HepG2 (cell line): ENCODE results near the gene FTL. TPM values are rescaled to one million over a fixed set of nuclear protein-coding genes. Genes with fewer than 3 reads are reported as not detected.
A peak's percentile ranks its signal among the peaks of the same experiment; 100 is the strongest.

Experiments used
- CCAR2 ChIP-seq: fragments of 200-400 bp; formaldehyde crosslinking; optimal IDR thresholded peaks from 2 replicates; pipeline ENCODE3; 2018; ENCODE audit warnings: low read depth, mild to moderate bottlenecking, low read length, moderate library complexity
- HMG20A ChIP-seq: IDR thresholded peaks from 2 replicates; pipeline ENCODE4 v1.6.1; 2016; ENCODE audit warnings: borderline replicate concordance
- HNF4A ChIP-seq: sonication (generic); formaldehyde crosslinking; IDR thresholded peaks from 2 replicates; pipeline ENCODE4 v1.4.0; 2020; ENCODE audit warnings: missing genetic modification reagents
- HNRNPK ChIP-seq: fragments of 200-400 bp; formaldehyde crosslinking; IDR thresholded peaks from 2 replicates; pipeline ENCODE4 v1.6.1; 2018; ENCODE audit warnings: low read length, low read depth, moderate library complexity, mild to moderate bottlenecking; ENCODE audit not compliant: poor library complexity, severe bottlenecking
- MIER3 ChIP-seq: IDR thresholded peaks from 2 replicates; pipeline ENCODE4 v1.6.1; 2016; ENCODE audit warnings: missing compliant biosample characterization, borderline replicate concordance
- NCOA5 ChIP-seq: sonication (generic); formaldehyde crosslinking; IDR thresholded peaks from 2 replicates; pipeline ENCODE4 v1.4.0; 2020; ENCODE audit warnings: missing genetic modification reagents
- NFKBIZ ChIP-seq: IDR thresholded peaks from 2 replicates; pipeline ENCODE4 v1.6.1; 2018; ENCODE audit warnings: missing genetic modification reagents, missing compliant biosample characterization
- REXO4 ChIP-seq: sonication (generic); formaldehyde crosslinking; IDR thresholded peaks from 2 replicates; pipeline ENCODE4 v1.8.0; 2022; ENCODE audit warnings: missing genetic modification reagents, mild to moderate bottlenecking, borderline replicate concordance
- SMAD1 ChIP-seq: sonication (generic); formaldehyde crosslinking; IDR thresholded peaks from 2 replicates; pipeline ENCODE4 v1.4.0; 2020; ENCODE audit warnings: missing genetic modification reagents, low read depth, mild to moderate bottlenecking, borderline replicate concordance
- SP140L ChIP-seq: sonication (generic); formaldehyde crosslinking; IDR thresholded peaks from 2 replicates; pipeline ENCODE4 v1.4.0; 2020; ENCODE audit warnings: missing genetic modification reagents, borderline replicate concordance
- TRIM24 ChIP-seq: sonication (generic); formaldehyde crosslinking; IDR thresholded peaks from 2 replicates; pipeline ENCODE4 v1.8.0; 2022; ENCODE audit warnings: mild to moderate bottlenecking, missing genetic modification reagents
- ZKSCAN5 ChIP-seq: sonication (generic); formaldehyde crosslinking; IDR thresholded peaks from 2 replicates; pipeline ENCODE4 v1.5.1; 2020; ENCODE audit warnings: mild to moderate bottlenecking, missing genetic modification reagents
- ZNF180 ChIP-seq: sonication (generic); formaldehyde crosslinking; IDR thresholded peaks from 2 replicates; pipeline ENCODE4 v1.4.0; 2020; ENCODE audit warnings: low read depth, missing genetic modification reagents, borderline replicate concordance
- ZNF3 ChIP-seq: IDR thresholded peaks from 2 replicates; pipeline ENCODE4 v1.7.0; 2017; ENCODE audit warnings: inconsistent platforms
- ZNF501 ChIP-seq: sonication (generic); formaldehyde crosslinking; IDR thresholded peaks from 2 replicates; pipeline ENCODE4 v1.5.1; 2020; ENCODE audit warnings: mild to moderate bottlenecking, moderate library complexity, missing genetic modification reagents
- ZNF577 ChIP-seq: sonication (generic); formaldehyde crosslinking; IDR thresholded peaks from 2 replicates; pipeline ENCODE4 v1.4.0; 2020; ENCODE audit warnings: mild to moderate bottlenecking, low read depth, missing genetic modification reagents, borderline replicate concordance
- ZNF790 ChIP-seq: sonication (generic); formaldehyde crosslinking; IDR thresholded peaks from 2 replicates; pipeline ENCODE4 v1.8.0; 2022; ENCODE audit warnings: missing genetic modification reagents, mild to moderate bottlenecking, borderline replicate concordance
- polyA plus RNA-seq, 8 experiments: library from polyadenylated mRNA; depleted of rRNA in 3 of 8; stranded (reverse) in 7 of 8; unstranded in 1 of 8; fragments of >200 nt; fragmentation: Illumina TruSeq in 4 of 8; extraction: Trizol in 4 of 8; gene quantifications; 2 replicates each; pipeline versions ENCODE4 v1.2.1 to v1.2.3, GENCODE V29; 2011 to 2016; ENCODE audit warnings: low read depth in 4 of 8, missing spikeins in 1 of 8, mixed read lengths in 1 of 8; ENCODE audit not compliant: insufficient read depth in 1 of 8
- total RNA-seq, 5 experiments: library from RNA; depleted of rRNA; stranded (reverse); fragments of >200 nt; fragmentation: Illumina TruSeq; extraction: Trizol; gene quantifications; 2 replicates each; pipeline ENCODE4 v1.2.3, GENCODE V29; 2016; ENCODE audit warnings: low read depth in 1 of 5
- TF ChIP-seq, protein P1 (sequence below): sonication (generic); formaldehyde crosslinking; IDR thresholded peaks from 2 replicates; pipeline ENCODE4 v1.5.1; 2020; ENCODE audit warnings: mild to moderate bottlenecking, missing genetic modification reagents, moderate library complexity
- TF ChIP-seq, protein P2 (sequence below): conservative IDR thresholded peaks from 2 replicates; pipeline ENCODE4 v1.6.1; 2018; ENCODE audit warnings: missing genetic modification reagents
- TF ChIP-seq, protein P3 (sequence below): sonication (generic); formaldehyde crosslinking; IDR thresholded peaks from 2 replicates; pipeline ENCODE4 v1.5.1; 2020; ENCODE audit warnings: mild to moderate bottlenecking, missing genetic modification reagents, moderate library complexity
- TF ChIP-seq, protein P4 (sequence below): sonication (generic); formaldehyde crosslinking; IDR thresholded peaks from 2 replicates; pipeline ENCODE4 v1.5.0; 2020; ENCODE audit warnings: mild to moderate bottlenecking, missing genetic modification reagents, moderate library complexity

FTL gene
- total and polyA plus RNA-seq, 2 of the 13 experiments (the other 11 are each of a cell fraction or from before 2014, with no cell fraction given): 2,721 to 8,800 TPM

DNA sequence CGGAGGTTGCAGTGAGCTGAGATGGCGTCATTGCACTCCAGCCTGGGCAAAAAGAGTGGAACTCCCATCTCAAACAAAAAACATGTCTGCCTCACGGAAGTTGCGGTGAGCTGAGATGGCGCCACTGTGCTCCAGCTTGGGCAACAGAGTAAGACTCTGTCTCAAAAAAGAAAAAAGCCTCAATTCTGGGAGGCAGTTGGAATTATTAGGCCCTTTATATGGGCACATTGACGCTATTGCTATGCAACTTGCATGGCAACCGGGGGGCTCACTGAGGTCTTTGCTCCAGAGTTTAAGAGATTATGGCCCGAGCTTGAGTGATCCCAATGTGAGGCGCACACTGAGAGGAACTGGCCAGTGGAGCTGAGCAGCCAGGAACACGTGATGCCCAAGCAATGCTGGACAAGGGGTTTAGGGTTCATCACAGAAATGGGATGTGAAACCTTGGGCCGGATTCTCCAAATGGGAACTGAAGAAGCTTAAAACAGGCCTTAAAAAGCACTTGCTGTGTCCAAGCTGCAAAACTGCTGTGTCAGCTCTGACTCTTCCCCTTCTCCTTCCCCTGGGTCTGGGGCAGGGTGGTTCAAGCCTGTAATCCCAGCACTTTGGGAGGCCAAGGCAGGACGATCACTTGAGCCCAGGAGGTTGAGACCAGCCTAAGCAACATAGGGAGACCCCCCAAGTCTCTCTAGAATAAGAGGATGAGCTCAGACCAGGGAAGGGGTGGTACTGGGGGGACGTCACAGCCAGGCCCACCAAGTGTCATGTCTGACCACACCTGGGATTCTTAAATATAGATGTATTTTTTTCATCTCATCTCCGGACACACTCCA is 2.5 kb downstream of the FTL start (continued):
- TF ChIP-seq MIER3 (CRISPR knock-in tag) (0 out of 2 replicates have a peak, but pooled peaks have one; percentile 25), HNF4A (CRISPR knock-in tag) (no peak), NFKBIZ (no peak), TRIM24 (CRISPR knock-in tag) (no peak), CCAR2 (no peak), SMAD1 (0 out of 2 replicates have a peak, but pooled peaks have one; percentile 55), REXO4 (CRISPR knock-in tag) (no peak), HMG20A (CRISPR knock-in tag) (no peak), ZNF501 (CRISPR knock-in tag) (no peak), NCOA5 (CRISPR knock-in tag) (peak; percentile 80; the same call in 1 of the 2 replicates), ZKSCAN5 (CRISPR knock-in tag) (no peak), SP140L (CRISPR knock-in tag) (no peak), ZNF577 (CRISPR knock-in tag) (0 out of 2 replicates have a peak, but pooled peaks have one; percentile 66), ZNF790 (CRISPR knock-in tag) (no peak), ZNF3 (no peak), HNRNPK (no peak), ZNF180 (CRISPR knock-in tag) (no peak)
- TF ChIP-seq, protein P1, sequence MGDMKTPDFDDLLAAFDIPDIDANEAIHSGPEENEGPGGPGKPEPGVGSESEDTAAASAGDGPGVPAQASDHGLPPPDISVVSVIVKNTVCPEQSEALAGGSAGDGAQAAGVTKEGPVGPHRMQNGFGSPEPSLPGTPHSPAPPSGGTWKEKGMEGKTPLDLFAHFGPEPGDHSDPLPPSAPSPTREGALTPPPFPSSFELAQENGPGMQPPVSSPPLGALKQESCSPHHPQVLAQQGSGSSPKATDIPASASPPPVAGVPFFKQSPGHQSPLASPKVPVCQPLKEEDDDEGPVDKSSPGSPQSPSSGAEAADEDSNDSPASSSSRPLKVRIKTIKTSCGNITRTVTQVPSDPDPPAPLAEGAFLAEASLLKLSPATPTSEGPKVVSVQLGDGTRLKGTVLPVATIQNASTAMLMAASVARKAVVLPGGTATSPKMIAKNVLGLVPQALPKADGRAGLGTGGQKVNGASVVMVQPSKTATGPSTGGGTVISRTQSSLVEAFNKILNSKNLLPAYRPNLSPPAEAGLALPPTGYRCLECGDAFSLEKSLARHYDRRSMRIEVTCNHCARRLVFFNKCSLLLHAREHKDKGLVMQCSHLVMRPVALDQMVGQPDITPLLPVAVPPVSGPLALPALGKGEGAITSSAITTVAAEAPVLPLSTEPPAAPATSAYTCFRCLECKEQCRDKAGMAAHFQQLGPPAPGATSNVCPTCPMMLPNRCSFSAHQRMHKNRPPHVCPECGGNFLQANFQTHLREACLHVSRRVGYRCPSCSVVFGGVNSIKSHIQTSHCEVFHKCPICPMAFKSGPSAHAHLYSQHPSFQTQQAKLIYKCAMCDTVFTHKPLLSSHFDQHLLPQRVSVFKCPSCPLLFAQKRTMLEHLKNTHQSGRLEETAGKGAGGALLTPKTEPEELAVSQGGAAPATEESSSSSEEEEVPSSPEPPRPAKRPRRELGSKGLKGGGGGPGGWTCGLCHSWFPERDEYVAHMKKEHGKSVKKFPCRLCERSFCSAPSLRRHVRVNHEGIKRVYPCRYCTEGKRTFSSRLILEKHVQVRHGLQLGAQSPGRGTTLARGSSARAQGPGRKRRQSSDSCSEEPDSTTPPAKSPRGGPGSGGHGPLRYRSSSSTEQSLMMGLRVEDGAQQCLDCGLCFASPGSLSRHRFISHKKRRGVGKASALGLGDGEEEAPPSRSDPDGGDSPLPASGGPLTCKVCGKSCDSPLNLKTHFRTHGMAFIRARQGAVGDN: peak; percentile 48; the same call in 1 of the 2 replicates
- TF ChIP-seq, protein P2, sequence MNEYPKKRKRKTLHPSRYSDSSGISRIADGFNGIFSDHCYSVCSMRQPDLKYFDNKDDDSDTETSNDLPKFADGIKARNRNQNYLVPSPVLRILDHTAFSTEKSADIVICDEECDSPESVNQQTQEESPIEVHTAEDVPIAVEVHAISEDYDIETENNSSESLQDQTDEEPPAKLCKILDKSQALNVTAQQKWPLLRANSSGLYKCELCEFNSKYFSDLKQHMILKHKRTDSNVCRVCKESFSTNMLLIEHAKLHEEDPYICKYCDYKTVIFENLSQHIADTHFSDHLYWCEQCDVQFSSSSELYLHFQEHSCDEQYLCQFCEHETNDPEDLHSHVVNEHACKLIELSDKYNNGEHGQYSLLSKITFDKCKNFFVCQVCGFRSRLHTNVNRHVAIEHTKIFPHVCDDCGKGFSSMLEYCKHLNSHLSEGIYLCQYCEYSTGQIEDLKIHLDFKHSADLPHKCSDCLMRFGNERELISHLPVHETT (CRISPR knock-in tag): 0 out of 2 replicates have a peak, but pooled peaks have one; percentile 46
- TF ChIP-seq, protein P3, sequence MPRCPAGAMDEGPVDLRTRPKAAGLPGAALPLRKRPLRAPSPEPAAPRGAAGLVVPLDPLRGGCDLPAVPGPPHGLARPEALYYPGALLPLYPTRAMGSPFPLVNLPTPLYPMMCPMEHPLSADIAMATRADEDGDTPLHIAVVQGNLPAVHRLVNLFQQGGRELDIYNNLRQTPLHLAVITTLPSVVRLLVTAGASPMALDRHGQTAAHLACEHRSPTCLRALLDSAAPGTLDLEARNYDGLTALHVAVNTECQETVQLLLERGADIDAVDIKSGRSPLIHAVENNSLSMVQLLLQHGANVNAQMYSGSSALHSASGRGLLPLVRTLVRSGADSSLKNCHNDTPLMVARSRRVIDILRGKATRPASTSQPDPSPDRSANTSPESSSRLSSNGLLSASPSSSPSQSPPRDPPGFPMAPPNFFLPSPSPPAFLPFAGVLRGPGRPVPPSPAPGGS (CRISPR knock-in tag): 0 out of 2 replicates have a peak, but pooled peaks have one; percentile 20
- TF ChIP-seq, protein P4, sequence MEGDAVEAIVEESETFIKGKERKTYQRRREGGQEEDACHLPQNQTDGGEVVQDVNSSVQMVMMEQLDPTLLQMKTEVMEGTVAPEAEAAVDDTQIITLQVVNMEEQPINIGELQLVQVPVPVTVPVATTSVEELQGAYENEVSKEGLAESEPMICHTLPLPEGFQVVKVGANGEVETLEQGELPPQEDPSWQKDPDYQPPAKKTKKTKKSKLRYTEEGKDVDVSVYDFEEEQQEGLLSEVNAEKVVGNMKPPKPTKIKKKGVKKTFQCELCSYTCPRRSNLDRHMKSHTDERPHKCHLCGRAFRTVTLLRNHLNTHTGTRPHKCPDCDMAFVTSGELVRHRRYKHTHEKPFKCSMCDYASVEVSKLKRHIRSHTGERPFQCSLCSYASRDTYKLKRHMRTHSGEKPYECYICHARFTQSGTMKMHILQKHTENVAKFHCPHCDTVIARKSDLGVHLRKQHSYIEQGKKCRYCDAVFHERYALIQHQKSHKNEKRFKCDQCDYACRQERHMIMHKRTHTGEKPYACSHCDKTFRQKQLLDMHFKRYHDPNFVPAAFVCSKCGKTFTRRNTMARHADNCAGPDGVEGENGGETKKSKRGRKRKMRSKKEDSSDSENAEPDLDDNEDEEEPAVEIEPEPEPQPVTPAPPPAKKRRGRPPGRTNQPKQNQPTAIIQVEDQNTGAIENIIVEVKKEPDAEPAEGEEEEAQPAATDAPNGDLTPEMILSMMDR: peak; percentile 13; the same call in 1 of the 2 replicates
